EH (cell line): ENCODE data around the gene SLC22A8.
"Not testable (repeated sequence)": the region's sequence is repeated elsewhere in the genome, so short reads cannot be mapped to it uniquely, and the experiment has no call there.

Experiments used
- DNase-seq: peaks from one replicate; pipeline ENCODE4 v3.0.0-alpha.2; 2015; ENCODE audit warnings: low read depth

Gene SLC22A8

DNA sequence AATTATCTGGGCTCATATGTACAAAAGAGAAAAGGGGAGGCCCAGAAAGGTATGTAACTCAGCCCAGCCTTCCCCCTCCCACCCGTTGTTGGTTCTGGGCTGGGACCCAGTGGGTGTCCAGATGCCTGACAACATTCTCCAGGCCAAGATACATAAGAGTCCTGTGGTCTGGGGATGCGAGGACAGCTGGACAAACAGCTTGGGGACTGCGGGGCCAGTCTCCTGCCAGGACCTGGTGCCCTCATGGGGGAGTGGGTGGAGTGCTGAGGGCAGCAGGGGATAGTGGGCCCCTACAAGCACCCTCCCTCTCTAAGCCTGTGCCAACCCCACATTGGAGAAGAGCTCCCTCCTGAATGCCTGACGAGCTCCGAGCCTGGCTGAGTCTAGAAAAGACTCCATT, 27.4 kb downstream of the SLC22A8 start:
- no peak for DNase-seq

DNA sequence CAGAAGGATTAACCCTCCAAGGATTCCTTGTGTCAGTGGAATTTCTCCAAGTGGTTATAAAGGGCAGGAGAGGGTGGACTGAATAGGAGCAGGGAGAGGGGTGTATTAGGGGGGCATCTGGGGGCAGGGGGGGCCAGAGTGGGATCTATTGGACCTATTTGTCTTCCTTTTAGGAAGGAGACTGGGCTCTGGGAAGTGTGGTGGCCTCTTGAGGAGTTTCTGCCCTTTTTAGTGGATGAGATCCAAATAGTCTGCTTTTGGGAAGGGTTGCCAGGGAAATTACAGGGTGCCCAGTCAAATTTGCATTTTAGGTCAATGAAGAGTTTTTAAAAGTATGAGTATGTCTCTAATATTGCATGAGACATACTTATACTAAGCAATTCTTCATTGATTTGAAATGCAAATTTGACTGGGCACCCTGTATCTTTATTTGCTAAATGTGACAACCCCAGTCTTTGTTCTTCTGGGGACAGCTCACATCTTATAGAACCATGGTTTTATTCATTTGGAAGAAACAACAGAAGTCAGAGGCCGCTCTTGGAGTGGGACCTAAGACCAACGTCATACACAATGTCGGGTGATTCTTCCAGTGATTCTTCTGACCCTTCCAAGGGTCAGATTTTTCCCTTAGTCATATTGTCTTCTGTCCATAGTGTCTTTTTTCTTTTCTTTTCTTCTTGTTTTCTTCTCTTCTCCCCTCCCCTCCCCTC, 30.4 kb downstream of the SLC22A8 start:
- no peak for DNase-seq

DNA sequence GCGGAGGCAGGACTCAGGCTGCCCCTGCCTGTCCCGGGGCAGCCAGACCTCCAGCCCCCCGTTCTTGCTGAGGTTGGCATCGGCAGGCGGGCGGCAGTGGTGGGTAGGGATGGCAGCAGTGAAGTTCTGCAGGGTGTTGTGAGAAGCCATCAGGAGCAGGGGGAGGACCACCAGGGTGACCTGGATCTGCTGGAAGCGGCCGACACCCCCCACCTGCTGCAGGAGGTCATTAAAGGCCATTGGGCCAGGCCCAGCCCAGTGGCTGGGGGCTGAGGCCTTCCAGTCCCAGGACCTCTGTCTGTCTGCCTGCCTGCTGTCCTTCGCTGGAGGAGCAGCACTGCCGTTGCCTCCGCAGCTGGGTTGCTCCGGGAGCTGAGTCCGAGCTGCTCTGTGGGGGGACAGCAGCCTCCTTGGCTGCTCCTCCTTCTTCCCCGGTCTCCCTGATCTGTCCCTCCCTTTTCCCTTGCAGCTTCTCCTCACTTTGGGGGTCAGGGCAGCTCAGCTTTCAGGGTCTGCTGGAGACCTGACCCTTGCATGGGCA, 31.1 kb downstream of the SLC22A8 start, which contains the start of gene SLC22A6:
TSS of gene SLC22A6 (minus strand) at position 517 of the 541 bp plus-strand sequence. CDS start at position 240, 277 bp downstream.
- DNase-seq = no peak

DNA sequence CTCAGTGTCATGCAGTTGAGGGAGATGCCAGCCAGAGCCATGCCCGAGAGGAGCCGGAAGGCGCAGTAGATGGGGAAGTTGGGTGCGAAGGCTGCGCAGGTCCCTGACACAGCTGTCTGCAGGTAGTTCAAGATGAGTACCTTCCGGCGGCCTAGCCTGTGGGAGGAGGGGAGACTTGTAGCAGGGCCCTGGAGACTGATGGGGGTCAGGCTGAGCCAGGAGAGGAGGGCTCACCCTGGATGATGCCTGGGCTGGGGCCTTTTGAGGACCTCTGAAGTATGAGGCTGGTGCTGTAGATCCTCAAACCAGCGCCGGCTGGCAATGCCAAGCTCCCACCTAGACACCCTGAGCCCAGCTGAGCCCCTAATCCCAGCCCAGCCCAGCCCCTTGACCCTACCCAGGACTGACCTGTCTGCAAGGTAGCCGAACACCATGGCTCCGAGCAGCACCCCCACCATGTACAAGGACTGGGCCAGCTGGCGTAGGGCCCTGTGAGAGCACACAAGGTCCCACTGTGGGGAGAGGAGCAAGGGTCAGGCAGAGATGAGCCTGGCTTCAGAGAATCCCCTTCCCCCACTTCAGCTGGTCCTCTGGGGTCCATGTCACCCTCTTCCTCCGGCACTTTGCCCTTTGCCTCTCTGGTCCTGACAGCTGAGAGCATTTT, 32.0 kb downstream of the SLC22A8 start:
- no peak for DNase-seq

DNA sequence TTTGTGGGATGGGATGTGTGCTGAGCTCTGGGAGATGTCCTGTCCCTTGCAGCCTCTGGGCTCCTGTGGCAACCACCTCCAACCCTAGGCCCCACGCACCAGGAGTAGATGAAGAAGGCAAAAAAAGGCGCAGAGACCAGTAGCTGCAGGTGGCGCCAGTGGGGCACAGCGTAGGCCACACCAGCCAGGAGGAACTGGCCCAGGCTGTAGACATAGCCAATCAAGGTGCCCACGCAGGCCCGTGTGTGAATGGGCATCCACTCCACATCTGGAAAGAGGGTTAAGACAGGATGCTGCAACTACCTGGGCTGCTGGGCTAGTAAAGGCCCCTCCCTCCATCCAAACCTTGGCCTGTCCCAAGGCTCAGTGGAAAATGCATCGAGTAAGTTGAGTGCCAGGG, 33.9 kb downstream of the SLC22A8 start:
- DNase-seq = no peak

DNA sequence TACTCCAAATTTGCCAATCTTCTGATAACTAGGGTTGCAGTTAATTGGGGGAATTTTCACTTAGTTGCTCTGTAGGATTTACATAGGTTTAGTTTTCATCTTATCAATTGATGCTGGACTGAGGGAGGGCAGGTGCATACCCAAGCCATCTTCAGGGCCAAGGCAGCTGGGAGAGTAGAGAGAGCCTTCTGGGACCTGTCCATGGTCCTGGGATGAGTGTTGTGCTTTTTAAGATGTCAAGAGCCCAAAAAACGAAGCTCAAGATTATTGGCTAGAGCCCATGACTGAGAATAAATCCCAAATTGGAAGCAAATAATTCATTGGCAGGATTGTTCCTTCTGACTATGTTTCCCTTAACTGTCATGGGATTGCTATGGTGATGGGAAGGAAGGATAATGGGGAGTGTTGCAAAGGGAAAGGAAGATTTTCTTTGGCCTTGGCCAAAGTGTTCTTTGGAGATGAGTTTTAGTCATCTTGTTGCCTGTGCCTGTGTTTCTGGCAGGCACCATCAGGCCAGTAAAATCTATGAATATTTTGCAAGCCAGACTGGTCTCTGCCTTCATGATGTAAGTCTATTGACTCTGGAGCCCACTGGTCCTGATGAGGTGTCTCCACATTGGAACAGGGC, 35.4 kb downstream of the SLC22A8 start:
- DNase-seq = peak; percentile 28

DNA sequence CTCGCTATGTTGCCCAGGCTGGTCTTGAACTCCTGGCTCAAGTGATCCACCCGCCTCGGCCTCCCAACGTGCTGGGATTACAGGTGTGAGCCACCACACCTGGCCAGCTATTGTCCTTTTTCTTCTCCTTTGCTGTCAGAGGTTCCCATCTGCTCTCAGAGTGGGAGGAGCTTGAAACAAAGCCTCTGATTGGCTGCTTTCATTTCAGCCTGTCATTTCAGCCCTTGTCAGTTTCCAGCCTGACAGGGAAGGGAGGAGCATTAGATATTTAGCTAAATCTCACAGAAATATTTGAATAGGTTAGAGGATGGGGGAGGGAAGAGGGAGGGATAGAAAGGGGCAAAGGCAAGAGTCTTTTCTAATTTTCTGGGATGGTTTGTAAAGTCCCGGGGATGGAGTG, 39.5 kb downstream of the SLC22A8 start:
- peak; percentile 3 for DNase-seq

DNA sequence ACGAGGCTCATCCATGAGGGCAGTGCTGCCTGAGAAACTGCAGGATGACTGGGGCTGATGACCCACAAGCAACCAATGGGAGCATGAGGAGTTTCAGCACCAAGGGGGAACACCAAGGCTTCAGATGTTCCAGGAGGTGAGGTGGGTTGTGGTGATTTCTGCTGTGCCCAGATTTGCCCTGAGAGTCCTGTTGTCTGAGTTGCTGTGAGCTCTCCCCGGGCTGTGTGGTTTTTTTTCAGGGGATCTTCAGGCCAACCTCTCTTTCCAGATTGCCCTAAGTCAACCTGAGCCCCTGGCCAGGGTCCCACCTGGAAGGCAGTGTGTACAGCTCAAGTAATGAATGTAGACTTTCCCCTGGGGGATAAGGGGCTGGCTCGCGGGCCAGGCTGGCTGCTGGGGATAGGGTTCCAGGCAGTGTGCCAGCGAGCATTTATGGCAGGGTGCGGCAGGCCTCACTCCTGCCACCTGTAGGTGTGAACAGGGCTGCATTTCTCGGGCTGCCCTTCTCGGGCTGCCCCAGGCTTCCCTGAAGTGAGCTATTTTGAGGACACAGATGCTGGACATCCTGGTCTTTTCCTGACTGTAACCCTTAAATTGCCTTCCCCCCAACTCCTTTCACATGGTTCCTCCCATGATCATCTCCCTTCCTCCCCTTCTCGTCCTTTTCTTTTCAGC, 40.7 kb downstream of the SLC22A8 start:
- peak; percentile 16 for DNase-seq

DNA sequence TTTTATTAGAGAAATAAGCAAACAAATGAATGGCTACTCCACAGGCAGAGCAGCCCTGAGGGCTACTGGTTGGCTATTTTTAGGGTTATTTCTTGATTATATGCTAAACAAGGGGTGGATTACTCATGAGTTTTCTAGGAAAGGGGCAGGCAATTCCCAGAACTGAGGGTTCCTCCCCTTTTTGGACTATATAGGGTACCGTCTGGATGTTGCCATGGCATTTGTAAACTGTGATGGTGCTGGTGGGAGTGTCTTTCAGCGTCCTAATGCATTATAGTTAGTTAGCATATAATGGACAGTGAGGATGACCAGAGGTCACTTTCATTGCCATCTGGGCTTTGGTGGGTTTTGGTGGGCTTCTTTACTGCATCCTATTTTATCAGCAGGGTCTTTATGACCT, 50.1 kb downstream of the SLC22A8 start:
- DNase-seq = peak; percentile 22

DNA sequence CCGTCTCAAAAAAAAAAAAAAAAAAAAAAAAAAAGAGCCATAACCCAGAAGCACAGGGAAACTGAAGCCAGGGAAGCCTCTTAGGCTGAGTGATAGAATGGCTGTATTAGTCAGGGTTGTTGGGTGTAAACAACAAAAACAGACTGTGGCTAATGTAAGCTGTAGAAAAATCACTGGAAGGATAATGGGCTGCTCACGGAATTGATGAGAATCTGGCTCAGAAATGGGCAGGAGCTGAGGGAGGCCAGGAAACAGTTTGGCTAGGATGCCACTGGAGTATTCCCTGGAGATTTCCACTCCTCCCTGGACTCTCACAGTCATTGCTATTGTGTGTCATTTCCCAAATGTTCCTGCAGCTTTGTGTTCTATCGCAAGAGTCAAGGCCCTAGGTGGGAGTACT, 53.2 kb downstream of the SLC22A8 start:
- no peak for DNase-seq

DNA sequence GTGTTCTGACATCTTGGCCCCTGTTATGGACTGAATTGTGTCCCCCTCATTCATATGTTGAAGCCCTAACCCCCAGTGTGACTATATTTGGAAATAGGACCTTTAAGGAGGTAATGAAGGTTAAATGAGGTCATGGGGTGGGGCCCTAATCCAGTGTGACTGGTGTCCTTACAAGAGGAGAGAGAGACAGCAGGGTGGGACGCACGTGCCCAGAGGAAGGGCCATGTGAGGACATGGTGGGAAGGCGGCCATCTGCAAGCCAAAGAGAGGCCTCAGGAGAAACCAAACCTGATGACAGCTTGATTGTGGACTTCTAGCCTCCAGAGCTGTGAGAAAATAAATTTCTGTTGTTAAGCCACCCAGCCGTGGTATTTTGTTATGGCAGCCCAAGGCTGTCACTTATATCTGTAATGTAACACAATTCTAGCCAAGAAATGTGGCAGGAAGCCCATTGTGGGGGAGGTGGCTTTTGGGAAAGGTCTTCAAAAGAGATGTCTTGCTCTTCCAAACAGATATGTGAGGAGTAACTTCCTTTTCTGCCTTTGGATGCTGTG, 54.5 kb downstream of the SLC22A8 start:
- no peak for DNase-seq

DNA sequence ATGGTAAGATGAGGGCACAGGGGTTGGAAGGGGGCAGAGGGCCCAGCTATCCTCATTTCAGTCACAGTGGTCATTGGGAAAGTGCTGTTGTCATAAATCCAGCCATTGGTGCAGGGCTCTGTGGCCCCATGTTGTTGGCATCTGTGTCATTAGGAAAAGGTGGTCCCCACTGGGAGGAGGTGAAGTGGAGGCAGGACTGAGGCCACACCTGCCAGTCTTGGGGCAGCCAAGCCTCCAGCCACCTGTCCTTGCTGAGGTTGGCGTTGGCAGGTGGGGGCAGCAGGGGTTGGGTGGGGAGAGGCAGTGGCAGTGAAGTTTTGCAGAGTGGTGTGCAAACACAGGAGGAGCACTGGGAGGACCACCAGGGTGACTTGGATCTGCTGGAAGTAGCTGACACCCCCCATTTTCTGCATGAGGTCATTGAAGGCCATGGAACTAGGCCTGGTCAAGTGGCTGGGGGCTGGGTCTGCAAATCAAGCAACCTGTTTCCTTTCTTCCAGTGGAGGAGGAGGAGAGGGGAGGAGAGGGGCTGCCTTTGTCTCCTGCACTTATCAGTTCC, 56.1 kb downstream of the SLC22A8 start:
- DNase-seq = no peak

DNA sequence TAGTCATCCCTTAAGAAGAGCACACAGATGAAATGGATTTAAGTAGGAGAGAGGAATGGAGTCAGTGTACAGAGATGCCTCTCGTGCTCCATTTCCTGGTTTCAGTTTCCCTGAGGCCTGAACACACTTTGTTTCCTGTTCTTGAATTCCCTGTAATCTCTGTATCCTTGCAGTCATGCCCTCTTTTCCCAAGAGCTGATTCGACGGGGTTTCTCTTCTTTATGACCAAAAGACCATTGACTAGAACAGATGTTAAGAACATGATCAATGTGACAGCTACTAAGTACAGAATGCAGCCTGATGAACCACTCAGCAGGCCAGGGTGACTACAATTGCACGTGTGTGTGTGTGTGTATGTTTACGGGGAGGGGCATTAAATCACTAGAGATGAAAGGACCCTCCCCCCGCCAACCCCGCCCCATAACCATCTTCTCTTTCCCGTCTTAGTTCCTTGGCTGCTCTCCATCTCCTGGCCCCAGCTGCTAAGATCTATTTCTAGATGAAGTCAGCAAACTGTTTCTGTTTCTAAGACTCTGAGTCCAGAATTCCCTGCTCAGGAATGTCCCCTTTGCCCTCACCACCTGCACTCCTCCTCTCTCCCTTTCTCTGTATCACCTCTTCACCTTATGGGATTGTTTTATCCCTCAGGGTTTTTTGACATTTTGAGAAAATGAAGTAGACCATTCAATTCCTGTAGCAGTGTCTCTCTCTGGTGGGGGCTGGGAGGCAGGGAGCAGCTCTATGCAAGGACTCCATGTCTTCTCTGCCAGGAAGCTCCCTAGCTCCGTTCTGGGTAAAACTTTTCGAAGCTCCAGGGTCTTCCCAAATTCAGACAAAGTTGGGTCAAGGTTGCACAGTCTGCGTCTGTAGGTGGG, 56.9 kb downstream of the SLC22A8 start:
- peak; percentile 32 for DNase-seq

DNA sequence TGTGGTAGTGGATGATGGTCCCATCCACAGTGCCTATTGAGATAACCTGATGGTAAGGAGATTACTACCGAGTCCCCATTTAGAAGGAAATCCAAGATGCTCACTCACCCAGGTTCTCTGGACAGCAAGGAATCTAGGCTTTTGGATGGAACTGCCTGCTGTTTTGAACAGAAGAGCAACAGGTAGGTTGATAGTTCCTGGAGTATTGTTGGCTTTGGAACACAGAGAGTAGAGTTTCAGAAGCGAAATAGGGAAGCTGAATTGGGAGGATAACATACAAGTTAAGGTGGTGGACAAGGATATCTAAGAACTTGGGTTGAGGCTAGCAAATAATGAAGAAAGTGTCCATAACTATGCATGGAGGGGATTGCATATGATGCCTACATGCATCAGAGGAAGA, 58.5 kb downstream of the SLC22A8 start:
- no peak for DNase-seq

DNA sequence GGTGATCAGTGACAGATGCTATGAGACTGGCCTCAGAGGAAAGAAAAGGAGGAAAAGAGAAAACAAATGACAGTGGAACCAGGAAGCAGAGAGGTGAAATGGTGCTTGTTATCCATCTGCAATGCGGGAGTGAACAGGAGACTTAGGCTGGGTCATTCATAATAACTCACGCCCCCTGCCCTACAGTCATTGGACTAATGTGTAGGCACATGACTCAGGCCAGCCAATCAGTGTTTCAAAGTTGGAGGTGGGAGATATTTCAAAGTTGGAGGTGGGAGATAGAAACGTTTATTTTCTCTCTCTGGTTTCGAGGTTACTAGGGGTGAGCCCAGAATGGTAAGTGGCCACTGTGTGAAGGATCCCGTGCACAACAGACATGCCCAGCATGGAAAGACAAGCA, 61.2 kb downstream of the SLC22A8 start:
- no peak for DNase-seq

DNA sequence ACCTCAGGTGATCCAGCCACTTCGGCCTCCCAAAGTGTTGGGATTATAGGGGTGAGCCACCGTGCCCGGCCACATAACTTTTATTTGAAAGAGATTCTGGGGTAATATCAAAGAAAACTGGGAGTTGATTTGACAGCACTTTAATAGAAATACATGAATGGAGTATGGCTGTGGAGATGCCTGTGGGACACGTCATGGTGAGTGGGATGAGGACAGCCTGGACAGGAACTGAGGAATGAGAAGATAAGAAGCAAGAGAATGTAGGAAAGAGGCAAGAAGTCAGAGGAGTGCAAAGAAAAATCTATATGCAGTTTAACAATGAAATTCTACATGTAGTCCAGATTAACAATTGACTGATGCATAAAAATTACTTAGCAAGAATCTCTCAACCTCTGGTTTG, 61.8 kb downstream of the SLC22A8 start:
- DNase-seq = peak; percentile 23

DNA sequence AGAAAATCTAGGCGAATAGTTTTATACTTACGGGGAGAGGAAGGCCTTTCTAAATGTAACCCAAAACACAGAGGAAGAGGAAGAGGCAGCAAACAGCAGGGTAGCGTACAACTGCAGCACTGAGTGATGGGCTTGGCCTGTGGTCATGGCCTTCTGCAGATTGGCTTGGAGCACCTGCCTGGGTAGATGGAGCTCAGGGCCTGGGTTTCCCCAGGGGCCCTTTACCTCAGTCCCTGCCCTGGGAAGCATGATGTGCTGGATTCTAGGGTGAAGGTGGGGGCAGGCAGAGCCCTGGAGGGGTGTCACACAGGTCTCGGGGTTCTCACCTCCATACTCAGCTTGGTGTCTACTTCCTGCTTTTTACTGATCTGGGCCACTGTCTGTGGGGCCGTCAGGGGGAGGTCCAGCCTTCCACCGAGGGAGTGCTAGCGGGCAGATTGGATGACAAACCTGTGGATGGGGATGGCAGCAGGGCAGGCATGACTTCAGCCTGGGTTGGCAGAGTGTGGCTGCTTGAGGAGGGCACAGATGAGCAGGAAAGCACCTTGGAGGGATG, 66.8 kb downstream of the SLC22A8 start:
- no peak for DNase-seq

DNA sequence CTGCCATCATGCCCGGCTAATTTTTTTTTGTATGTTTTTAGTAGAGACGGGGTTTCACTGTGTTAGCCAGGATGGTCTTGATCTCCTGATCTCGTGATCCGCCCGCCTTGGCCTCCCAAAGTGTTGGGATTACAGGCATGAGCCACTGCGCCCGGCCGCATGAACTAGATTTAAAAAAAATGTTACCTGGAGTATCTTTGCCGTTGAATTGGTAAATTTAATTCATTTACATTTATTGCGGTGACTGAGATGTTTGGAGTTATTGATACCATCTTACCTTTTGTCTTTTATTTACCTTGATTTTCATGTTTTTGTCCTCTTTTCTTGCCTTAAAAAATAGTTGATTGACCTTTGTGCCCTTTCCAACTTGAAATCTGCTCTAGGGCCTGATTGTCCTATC, 70.1 kb downstream of the SLC22A8 start:
- not testable (repeated sequence) for DNase-seq
